Activated T-cell treated with anti-CD3 and anti-CD28 coated beads for 1 hour (primary cell): ENCODE measurements around the gene EIPR1.
"Not testable (repeated sequence)": the region's sequence is repeated elsewhere in the genome, so short reads cannot be mapped to it uniquely, and the experiment has no call there.

Experiments used
- DNase-seq: peaks from one replicate; pipeline ENCODE4 v3.0.0-alpha.2; 2020; ENCODE audit warnings: low read depth

Gene EIPR1

DNA sequence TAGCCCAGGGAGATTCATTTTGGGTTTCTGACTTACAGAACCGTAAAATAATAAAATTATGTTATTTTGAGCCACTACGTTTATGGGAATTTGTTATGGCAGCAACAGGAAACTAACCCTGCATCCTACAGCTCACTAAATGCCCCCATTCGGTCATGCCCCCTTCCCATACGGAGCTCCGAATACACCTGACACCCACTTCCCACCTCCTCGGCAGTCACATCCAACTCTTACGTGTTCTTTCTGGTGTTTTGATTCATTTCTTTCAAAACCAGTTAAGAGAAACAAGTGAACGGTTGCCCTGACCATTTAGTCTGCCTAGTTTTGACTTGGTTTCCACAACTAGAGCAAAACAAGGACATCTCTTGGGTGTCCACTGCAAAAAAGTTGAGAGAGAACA, 19.7 kb downstream of the EIPR1 start:
- DNase-seq: no peak

DNA sequence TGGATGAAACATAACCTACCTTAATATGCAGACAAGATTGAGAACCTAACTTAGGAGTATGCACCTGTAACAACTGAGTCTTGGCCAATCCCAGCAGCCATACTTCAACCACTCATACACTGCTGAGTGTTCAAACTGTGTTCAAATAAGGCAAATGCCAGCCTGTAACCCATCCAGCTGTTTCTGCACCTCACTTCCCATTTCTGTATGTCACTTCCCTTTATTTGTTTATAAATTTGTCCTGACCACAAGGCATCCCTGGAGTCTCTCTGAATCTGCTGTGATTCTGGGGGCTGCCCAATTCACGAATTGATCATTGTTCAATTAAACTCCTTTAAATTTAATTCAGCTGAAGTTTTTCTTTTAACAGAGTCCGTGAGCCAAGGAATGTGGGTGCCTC, 20.2 kb downstream of the EIPR1 start:
- not testable (repeated sequence) for DNase-seq

DNA sequence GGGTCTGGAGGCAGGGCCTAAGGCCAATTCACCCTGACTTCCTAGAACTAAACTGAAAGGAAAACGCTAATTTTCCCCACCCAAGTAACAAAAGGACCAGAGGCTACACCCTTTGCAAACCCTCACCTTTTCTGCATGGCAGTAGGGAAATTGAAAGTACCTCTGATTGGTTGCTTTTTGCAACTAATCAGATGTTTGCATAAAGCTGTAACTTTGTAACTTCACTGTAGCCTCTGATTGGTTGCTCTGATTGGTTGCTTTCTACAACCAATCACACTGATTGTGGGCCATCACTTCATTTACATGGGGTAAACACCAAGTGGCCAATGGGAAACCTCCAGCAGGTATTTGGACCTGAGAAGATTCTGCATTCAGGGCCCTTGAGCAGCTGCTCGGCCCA, 20.8 kb downstream of the EIPR1 start:
- no peak for DNase-seq

DNA sequence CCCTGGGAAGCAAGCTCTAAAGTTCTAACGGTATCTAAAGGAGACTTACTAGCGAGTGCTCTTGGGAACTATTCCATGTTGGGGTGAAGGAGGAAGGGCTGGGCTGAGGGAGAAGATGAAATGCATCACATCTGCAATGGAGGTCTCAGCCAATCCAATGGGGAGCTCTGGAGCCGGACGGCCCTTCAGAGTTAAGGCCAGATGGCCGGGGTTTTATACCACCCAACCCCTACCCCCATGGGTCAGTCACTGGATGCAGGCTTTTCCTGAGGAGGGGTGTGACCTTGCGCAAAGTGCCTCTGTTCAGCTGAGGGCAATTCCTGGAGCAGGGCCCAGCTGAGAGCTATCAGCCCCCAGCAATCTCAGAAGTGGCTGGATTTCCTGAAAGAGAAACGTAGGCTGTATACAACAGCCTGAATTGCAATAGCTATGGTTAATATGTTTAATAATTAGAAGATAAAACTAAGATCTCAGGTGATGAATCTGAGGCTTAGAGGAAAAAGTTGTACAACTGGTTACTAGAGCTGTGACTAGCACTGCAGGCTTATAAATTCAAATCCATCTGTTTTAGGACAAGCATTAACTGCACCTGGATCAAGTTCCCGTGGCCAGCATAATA, 21.6 kb downstream of the EIPR1 start:
- no peak for DNase-seq

DNA sequence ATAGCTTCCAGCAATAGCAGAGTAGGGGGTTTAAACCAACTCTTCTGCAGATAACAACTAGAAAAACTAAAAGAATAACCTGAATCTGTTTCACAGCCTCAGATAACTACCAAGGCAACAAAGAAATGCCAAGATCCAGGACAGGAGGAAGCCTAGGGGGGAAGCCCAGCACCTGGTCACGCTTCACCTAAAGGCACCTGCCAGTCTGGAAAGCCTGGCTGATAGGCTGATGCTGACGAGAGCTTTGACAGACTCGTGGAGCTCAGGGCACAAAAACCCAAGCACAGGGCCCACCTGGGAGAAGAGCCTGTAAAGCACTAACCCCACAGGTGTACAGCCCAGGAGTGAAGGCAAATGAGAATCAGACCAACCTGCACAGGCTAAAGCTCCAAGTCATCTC, 22.6 kb downstream of the EIPR1 start:
- DNase-seq: no peak

DNA sequence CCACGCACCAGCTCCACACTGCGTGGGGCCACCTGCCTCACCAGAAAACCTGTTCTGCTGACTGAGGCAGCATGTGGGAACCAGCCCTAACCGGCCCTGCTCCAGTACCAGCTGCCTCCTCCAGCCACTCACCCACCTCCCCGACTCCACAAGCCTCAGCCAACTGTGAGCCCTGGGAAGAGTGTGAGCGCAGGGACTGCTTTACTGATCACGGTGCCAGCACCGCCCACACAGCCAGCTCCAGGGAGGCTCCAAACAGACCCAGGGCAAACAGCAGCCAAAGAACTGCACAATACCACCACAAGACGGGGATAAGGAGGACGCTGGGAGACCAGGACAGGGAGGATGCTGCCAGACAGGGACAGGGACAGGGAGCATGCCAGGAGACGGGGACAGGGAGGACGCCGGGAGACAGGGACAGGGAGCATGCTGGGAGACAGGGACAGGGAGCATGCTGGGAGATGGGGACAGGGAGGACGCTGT, 28.4 kb downstream of the EIPR1 start:
- no peak for DNase-seq

DNA sequence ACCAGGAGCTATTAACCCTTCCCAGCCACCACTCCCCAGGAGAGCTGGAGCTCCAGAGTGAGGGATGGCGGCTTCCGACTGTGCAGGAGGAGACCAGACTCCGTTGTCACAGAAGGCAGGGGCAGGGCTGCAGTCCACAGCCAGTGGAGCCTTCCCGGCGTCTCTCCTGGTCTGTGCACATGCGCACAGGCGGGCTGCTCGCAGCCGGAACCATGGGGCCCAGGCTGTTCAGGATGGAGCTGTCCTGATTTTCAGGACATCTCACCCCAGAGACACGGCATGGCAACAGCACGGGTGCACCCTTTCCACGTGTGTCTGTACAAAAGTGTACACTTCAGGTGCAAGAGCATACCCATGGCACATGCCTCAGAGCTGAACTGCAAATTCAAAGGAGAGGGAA, 28.9 kb downstream of the EIPR1 start:
- DNase-seq: no peak

DNA sequence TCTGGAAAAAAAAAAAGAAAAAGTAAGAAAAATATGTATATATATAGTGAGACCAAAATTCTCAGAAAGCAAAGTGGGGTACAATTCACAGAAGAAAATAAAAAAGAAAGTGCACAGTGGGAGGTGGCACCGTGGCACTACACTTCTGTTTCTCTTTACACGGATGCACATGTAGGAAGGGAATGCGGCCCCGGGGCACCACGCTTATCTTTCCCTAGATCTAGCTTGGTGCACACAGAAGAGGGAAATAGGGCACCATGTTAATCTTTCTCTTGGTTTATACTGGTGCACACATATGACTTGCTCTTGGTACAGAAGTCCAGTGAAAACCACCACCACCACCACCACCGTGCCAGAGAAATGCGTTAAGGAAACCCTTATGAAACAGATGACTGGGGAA, 32.0 kb downstream of the EIPR1 start:
- no peak for DNase-seq

DNA sequence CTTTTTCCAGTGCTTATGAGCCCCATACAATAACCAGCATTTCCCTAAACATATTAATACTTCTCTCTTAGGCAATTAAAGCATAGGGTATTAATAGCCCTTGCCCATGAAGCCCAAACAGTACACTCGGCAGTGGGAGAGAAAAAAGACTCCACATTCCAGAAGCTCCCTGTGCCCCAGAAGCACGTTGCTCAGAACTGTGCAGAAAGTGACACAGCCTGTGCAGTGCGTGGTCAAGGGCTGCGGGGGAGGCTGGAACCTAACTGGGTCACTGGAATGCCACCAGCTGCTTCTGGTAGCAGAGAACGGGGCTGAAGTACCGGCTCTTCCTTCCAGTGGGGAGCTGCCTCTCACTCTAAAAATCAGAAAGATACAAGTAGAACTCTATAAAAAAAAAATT, 32.7 kb downstream of the EIPR1 start:
- no peak for DNase-seq

DNA sequence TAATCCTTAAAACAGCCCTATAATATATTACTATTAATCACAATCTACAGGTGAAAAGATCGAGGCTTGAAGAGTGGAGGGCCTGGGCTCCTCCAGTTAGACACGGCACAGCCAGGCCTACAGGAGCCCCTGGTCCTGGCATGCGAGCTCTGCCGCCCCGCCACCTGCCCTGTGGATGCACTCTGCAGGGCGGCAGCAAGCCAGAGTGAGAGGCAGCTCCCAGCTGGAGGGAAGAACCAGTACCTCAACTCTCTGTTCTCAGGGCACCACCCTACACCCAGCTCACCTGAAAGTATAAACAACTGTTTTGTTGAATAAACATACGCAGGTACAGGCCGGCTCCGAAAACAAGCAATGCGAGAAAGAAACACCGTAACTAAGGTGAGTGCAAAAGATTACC, 34.6 kb downstream of the EIPR1 start:
- DNase-seq: no peak

DNA sequence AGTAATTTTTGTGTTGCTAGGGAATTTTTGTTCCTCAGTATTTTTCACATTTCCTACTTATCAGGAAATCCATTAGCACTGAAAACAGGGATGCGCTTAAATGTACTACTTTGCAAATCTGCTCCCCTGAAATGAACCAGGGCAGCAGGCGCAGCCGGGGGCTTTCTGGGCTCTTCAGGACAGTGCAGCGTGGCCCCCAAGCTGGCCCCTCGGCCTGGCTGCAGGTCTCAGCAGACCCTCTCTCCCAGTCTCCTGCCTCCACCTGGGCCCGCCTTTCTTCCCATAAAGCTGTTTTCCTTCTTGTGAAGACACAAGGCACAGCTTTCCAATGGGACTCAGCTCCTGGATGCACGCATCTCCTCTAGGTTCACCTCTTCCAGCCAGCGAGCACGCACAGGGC, 35.3 kb downstream of the EIPR1 start:
- no peak for DNase-seq

DNA sequence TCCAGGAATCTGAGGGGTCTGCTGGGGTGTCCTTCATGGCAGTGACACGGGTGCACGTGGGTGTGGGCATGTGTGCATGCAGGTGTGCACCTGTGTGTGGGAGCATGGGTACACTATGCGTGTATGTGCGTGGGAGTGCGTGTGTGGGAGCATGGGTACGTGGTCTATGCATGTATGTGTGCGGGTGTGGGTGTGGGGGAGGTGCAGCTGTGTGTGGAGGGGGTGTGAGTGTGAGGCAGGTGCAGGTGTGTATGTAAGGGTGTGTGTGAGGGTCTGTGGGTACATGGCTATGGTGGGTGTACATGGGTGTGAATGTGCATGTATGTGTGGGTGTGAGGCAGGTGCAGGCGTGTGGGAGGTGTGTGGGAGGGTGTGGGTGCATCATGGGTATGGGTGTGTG, 36.3 kb downstream of the EIPR1 start:
- no peak for DNase-seq

DNA sequence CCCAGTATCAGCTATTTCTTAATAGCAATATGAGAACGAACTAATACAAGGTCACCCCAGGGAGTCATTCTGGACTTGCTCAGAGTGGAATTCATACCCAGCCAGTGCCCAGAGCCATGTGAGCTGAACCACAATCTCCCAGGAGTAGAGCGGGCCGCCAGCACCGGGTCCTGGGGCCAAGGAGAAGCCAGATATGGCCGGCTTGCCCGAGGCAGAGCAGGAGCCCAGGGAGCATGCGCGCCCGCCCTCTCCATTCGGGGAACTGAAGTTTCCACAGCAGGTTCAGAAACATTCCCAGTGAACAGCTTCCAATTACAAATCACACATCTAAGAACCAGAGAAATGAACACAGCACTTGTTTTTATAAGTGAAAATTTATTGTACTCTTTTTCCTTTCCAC, 37.5 kb downstream of the EIPR1 start:
- no peak for DNase-seq

DNA sequence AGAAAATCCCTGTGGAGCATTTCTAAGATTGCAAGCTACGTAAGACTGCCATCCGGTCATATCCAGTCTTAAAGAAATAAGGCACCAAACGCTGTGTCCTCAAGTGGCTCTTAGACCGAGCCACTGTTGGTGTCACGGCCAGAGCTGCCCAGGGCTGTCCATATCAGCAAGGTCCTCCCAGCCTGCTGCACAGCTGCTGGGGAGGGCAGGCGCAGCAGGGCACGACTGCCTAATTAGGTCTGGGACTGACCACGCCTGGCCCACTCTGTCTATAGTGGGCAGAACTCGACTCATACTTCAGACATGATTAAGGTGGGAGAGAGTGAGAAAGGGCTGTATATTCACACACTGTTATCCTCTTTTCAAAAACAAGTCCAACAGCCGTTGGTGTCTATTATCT, 39.3 kb downstream of the EIPR1 start:
- no peak for DNase-seq

DNA sequence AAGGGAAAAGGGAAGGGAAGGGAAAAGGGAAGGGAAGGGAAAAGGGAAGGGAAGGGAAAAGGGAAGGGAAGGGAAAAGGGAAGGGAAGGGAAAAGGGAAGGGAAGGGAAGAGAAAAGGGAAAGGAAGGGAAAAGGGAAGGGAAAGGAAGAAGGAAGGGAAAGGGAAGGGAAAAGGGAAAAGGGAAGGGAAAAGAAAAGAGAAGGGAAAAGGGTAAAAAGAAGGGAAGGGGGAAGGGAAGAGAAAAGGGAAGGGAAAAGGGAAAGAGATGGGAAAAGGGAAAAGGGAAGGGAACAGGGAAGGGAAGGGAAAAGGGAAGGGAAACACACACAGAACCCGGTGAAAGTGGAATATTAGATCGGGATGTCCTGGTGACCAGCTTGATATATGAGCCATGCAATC, 40.8 kb downstream of the EIPR1 start:
- no peak for DNase-seq

DNA sequence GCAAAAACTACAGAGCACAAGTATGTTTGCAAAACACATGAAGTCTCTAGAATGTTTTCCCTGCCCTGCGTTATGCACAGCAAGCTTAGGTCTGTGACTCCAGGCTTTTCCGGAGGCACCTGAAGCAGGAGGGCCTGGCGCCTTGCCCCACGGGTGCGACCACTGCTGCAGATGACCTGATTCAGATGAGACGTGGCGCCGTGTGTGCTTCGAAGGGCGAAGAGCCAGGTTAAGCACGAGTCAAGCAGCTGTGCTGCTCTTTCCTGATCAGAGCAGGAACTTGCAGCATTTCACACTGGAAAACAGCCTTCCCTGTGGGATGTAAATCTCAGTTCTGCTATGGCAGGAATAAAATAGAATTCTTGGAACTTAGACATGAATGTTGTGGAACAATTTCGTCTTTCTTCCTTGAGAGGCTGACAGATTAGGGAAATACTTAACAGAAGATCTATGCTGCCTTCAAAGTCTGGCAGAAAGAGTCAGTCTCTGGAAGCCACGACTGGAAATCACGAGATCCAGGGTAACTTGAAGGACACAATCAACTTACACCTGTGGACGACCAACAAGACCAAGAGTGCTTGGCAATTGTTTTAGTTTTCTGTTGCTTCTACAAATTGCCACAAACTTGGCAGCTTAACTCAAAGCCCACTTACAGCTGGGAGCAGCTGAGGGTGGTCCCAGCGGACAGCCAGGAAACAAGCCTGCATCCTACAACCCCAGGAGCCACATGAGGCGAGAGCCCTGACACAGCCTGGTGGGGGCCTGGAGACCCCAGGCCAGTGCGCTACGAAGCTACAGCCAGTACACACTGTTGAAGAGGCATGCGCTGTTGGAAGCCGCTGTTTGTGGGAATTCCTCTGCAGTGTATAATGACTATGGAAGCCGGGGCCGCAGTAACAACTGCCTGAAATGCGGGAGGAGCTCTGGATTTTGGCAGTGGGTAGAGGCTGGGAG, 42.9 kb downstream of the EIPR1 start:
- no peak for DNase-seq

DNA sequence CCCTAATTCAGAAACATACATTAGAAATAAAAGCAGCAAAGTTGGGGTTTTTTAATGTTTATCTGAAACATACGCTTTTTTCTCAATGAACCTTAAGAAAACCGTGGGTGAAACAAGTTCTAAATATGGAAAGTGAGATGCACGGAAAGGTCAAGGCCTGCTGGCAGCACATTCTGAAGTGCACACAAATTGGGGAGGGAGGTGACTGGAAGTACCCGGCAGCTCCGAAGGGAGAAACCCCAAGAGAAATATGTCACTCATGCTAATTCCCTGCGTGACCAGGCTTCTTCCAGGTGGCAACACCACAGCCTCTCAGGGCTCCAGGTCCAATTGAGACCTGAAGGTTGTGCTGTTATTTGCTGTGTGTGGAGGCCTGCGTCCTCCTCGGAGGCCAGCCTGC, 45.5 kb downstream of the EIPR1 start:
- DNase-seq: no peak

DNA sequence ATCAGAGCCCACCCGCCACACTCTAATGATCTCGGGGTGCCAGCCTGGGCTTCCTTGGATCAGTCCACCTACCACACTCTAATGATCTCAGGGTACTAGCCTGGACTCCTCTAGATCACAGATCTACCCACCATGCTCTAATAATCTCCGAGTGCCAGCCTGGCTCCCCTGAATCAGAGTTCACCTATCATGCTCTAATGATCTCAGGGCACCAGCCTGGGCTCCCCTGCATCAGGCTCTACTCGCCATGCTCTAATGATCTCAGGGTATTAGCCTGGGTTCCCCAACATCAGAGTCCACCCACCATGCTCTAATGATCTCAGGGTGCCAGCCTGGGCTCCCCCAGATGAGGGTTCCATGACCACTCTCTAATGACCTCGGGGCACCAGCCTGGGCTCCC, 48.1 kb downstream of the EIPR1 start:
- no peak for DNase-seq

DNA sequence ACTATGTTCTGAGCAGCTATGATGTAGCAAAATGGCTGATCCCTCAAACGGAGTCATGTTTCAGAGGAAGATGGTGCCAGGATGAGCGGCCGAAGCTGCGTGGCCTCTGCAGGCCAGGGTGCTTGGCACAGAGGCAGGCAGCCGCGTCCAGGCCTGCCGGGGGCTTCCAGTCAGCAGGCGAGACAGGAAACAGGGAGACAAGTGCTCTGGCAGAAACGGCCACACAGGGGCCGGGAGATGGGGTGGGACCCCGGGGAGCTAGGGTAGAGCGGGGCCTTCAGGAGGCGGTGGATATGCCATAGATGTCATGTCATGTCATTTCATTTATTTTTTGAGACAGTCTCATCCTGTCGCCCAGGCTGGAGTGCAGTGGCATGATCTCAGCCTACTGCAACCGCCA, 50.7 kb downstream of the EIPR1 start:
- DNase-seq: no peak

DNA sequence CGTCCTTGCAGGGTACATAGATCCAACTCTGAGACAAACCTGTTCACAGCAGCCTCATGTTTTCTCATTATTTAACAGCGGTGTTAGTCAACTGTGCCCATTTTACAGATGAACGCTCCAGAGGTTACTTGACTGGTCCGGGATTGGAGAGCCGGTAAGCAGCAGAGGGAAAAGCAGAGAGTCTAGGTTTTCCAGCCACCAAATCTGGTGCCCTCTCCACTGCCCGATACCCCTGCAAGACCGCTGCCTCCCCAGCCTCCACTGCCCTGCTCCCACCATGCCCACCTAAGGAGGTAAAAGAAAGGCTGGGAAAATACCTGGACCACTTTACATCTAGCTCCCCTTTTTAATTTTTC, 51.5 kb downstream of the EIPR1 start:
- DNase-seq: no peak

DNA sequence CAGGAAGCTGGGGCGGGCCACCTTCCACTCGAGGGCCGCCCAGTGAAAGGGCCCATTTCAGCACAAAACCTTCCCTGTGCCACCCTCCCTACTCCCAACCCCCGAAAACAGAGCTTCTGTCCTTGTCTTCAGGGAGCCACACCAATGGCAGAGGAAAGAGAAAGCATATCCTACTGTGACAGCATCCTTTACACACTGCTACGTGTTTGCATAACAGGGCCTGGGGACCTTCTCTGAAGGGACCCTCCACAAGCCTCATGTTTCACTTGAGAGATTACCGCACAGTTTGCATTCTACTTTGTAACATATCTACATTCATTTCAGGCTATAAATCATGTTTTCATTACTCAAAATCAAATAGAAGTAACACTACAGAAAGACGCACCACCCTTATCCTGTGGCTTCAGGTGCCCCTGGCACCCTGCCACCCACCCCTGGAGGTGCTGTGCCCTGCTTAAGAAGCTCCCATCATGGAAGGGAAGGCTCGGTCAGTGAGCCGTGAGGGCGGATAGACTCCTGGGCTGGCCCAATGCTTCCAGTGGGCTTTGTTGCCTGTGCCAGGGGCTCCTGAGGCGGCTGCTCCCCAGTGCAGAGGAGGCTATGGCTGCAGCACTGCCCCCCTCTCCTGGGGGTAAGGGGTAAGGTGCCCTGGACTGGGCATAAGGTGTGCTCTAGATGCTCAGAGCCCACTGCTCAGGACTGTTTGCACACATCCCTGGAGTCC, 52.0 kb downstream of the EIPR1 start:
- no peak for DNase-seq

DNA sequence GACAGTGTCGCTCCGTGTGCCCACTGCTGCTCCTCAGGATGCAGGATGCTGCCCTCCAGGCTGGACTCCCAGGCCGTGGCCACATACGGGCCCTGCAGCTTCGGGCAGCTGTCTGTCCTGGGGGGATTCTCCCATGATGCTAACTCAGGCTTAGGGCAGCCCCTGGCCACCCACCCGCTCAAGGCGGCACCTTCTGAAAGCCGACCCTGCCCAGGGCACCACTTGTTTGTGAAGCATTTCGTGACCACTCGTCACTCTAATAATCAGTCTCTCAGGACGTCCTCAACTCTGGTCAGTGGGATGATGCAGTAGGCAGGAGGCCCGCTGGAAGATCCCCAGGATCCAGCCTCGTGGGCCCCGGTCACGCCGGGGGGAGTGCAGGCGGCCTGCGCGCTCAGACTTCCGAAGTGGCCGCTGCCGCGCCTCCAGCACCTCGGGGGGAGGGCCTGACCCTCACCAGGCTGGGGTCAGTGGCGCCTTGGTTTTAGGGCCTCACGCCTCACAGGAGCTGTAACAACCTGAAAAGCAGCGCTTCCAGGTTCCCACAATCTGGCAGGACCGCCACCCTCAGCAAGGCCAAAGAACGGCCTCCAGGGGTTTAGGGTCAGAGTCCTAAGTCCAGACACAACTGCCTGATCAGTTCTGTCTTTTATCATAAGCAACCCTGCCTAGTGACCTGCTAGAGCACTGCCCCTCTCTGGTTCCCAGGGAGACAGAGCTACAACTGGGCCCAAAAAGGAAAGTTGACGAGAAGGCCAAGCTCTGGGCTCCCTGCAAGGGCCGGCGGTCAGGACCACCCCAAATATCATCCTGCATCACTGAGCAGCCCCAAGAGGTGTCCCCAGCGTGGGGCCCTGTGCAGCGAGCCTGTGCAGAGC, 53.0 kb downstream of the EIPR1 start:
- DNase-seq: no peak
